Chondrocyte (in vitro differentiated cells): ENCODE results near the gene CDC42SE1. TPM values are rescaled to one million over a fixed set of nuclear protein-coding genes. Genes with fewer than 3 reads are reported as not detected.
"Not testable (repeated sequence)": the region's sequence is repeated elsewhere in the genome, so short reads cannot be mapped to it uniquely, and the experiment has no call there.

ENCODE experiments used
- DNase-seq: peaks from one replicate; pipeline ENCODE4 v3.0.0; 2021; ENCODE audit warnings: mixed read lengths, low spot score
- H3K27ac Mint-ChIP-seq: one replicate; pipeline ENCODE4 v1.8.0; 2021; ENCODE audit warnings: mild to moderate bottlenecking, moderate library complexity, mixed read lengths; ENCODE audit not compliant: unreplicated experiment
- H3K27me3 Mint-ChIP-seq: 2 replicates; pipeline ENCODE4 v1.8.0; 2021; ENCODE audit warnings: low read depth, mixed read lengths
- H3K36me3 Mint-ChIP-seq: 2 replicates; pipeline ENCODE4 v1.8.0; 2021; ENCODE audit warnings: low read depth, mixed read lengths
- H3K4me1 Mint-ChIP-seq: 2 replicates; pipeline ENCODE4 v1.8.0; 2021; ENCODE audit warnings: low read depth, mild to moderate bottlenecking, mixed read lengths
- H3K4me3 Mint-ChIP-seq: one replicate; pipeline ENCODE4 v1.8.0; 2021; ENCODE audit warnings: mild to moderate bottlenecking, moderate library complexity, mixed read lengths; ENCODE audit not compliant: unreplicated experiment
- H3K9me3 Mint-ChIP-seq: 2 replicates; pipeline ENCODE4 v1.8.0; 2021; ENCODE audit warnings: low read depth, mixed read lengths
- CTCF ChIP-seq: fragments of 200-600 bp; sonication (generic); IDR thresholded peaks from 2 replicates; pipeline ENCODE4 v1.5.0; 2021; ENCODE audit warnings: antibody characterized with exemption, mild to moderate bottlenecking, moderate library complexity
- long read RNA-seq: library from polyadenylated mRNA; stranded (forward); transcript quantifications from one replicate; pipeline ENCODE4 v2.0.0, GENCODE V29; 2021
- total RNA-seq: library from RNA; stranded (reverse); gene quantifications from 3 replicates; pipeline ENCODE4 v1.2.1, GENCODE V29; 2021

The CDC42SE1 gene
- total RNA-seq = 60.1 to 76.7 TPM (median 76.6 TPM) in 3 replicates
- long read RNA-seq, transcript CDC42SE1-201 (5 exons, 3,045 nt) = major isoform, 7 of 17 reads
- long read RNA-seq, partial matches to known transcripts = 1 of 17 reads
- long read RNA-seq, other reads (novel, unspliced or antisense) = 8 of 17 reads

GRCh38 chr1:151059109-151060006 is at the start of gene CDC42SE1:
Gene CDC42SE1, minus strand, starts transcription at chr1:151059622. Its CDS starts 3,892 bp downstream, at chr1:151055730.
- no peaks in the 10 kb centered on the region for H3K27me3 Mint-ChIP-seq
- peak; percentile 83 for TF ChIP-seq CTCF
- peaks cover 12% of the 10 kb centered on the region for H3K36me3 Mint-ChIP-seq
- H3K4me3 Mint-ChIP-seq = peak within 1 kb of the TSS; percentile 96
- no peaks in the 10 kb centered on the region for H3K9me3 Mint-ChIP-seq
- no peak for DNase-seq
- H3K4me1 Mint-ChIP-seq = peaks cover 60% of the 10 kb centered on the region
- peak within 1 kb of the TSS; percentile 96 for H3K27ac Mint-ChIP-seq

GRCh38 chr1:151108331-151108730 is 48.9 kb upstream of the CDC42SE1 start:
- Mint-ChIP-seq H3K36me3 (peaks cover 1% of the 10 kb centered on the region), H3K4me3 (no peak overlapping the region), H3K27ac (no peak overlapping the region), H3K27me3 (no peaks in the 10 kb centered on the region), H3K9me3 (no peaks in the 10 kb centered on the region), H3K4me1 (no peaks in the 10 kb centered on the region)
- no peak for TF ChIP-seq CTCF
- peak; percentile 42 for DNase-seq

- H3K27ac Mint-ChIP-seq = no peak overlapping the region
- peaks cover 1% of the 10 kb centered on the region for H3K36me3 Mint-ChIP-seq
- H3K4me3 Mint-ChIP-seq = no peak overlapping the region
- no peak for DNase-seq
- H3K27me3 Mint-ChIP-seq = no peaks in the 10 kb centered on the region
- H3K4me1 Mint-ChIP-seq = no peaks in the 10 kb centered on the region
- no peak for TF ChIP-seq CTCF
- no peaks in the 10 kb centered on the region for H3K9me3 Mint-ChIP-seq
These were observed 47.5 kb upstream of the CDC42SE1 start for GRCh38 chr1:151106894-151107293.

- Mint-ChIP-seq H3K4me1 (no peaks in the 10 kb centered on the region), H3K4me3 (no peak overlapping the region), H3K27me3 (no peaks in the 10 kb centered on the region), H3K9me3 (no peaks in the 10 kb centered on the region), H3K36me3 (no peaks in the 10 kb centered on the region), H3K27ac (no peak overlapping the region)
- no peak for DNase-seq
- no peak for TF ChIP-seq CTCF
These were observed 45.2 kb upstream of the CDC42SE1 start for GRCh38 chr1:151104630-151105029.

GRCh38 chr1:151098126-151098525 is 38.7 kb upstream of the CDC42SE1 start:
- Mint-ChIP-seq H3K27ac (no peak overlapping the region), H3K36me3 (no peaks in the 10 kb centered on the region), H3K9me3 (no peaks in the 10 kb centered on the region), H3K4me3 (no peak overlapping the region), H3K4me1 (no peaks in the 10 kb centered on the region), H3K27me3 (no peaks in the 10 kb centered on the region)
- no peak for TF ChIP-seq CTCF
- DNase-seq = peak; percentile 7

- DNase-seq = peak; percentile 15
- H3K27ac Mint-ChIP-seq = peak overlapping the region; percentile 33
These were observed 38.0 kb upstream of the CDC42SE1 start for GRCh38 chr1:151097426-151097825.

More at GRCh38 chr1:151097426-151097825, 38.0 kb upstream of the CDC42SE1 start:
- not testable (repeated sequence) for H3K9me3 Mint-ChIP-seq, H3K4me3 Mint-ChIP-seq, H3K27me3 Mint-ChIP-seq, H3K36me3 Mint-ChIP-seq, H3K4me1 Mint-ChIP-seq
